Uterus (tissue), 4 donors: ENCODE measurements around the gene TMPRSS11E. TPM values are rescaled to one million over a fixed set of nuclear protein-coding genes. Genes with fewer than 3 reads are reported as not detected.
"Not testable (repeated sequence)": the region's sequence is repeated elsewhere in the genome, so short reads cannot be mapped to it uniquely, and the experiment has no call there.

Source experiments
- DNase-seq, 2 donors: peaks; one replicate each; pipeline ENCODE4 v3.0.0-alpha.2; 2019 to 2020
- H3K27ac ChIP-seq, 2 donors: fragments of 200-600 bp; sonication (generic); 1 replicate in 1 of 2; 2 replicates in 1 of 2; pipeline ENCODE4 v1.5.1; 2016 to 2018
- H3K27me3 ChIP-seq, 2 donors: fragments of 200-600 bp; sonication (generic); one replicate each; pipeline ENCODE4 v1.5.1; 2018 to 2019; ENCODE audit warnings: control low read depth in 1 of 2
- H3K36me3 ChIP-seq, 2 donors: fragments of 200-600 bp; sonication (generic); one replicate each; pipeline ENCODE4 v1.5.1; 2019; ENCODE audit warnings: control low read depth in 1 of 2
- H3K4me1 ChIP-seq, 2 donors: fragments of 200-600 bp; sonication (generic); one replicate each; pipeline ENCODE4 v1.5.1; 2018 to 2019; ENCODE audit warnings: control low read depth in 1 of 2
- H3K4me3 ChIP-seq, 2 donors: fragments of 200-600 bp; sonication (generic); 1 replicate in 1 of 2; 2 replicates in 1 of 2; pipeline ENCODE4 v1.5.1; 2018 to 2019; ENCODE audit warnings: mild to moderate bottlenecking in 1 of 2
- H3K9me3 ChIP-seq, 2 donors: fragments of 200-600 bp; sonication (generic); one replicate each; pipeline ENCODE4 v1.5.1; 2019; ENCODE audit warnings: control low read depth in 1 of 2
- CTCF ChIP-seq, 4 experiments: fragments of 200-600 bp in 2 of 4; fragments of 450-650 bp in 2 of 4; sonication (generic) in 2 of 4; IDR thresholded peaks; one replicate each; pipeline ENCODE4 v1.5.1; 2016 to 2019; ENCODE audit warnings: antibody characterized with exemption in 4 of 4, mild to moderate bottlenecking in 2 of 4, moderate library complexity in 1 of 4
- POLR2A ChIP-seq, 2 donors: fragments of 450-650 bp; IDR thresholded peaks; one replicate each; pipeline ENCODE4 v1.6.1; 2016; ENCODE audit warnings: antibody characterized with exemption in 2 of 2, mild to moderate bottlenecking in 1 of 2, moderate library complexity in 1 of 2
- intact Hi-C: fragments of 100-400 bp; cut with DNase I; formaldehyde crosslinking; loops from one replicate; pipeline ENCODE4 v1.15.1; 2023; ENCODE audit warnings: low total_unique reads
- total RNA-seq, 4 donors: library from RNA; depleted of rRNA in 3 of 4; stranded (reverse); fragments of >200 nt in 3 of 4; gene quantifications; one replicate each; pipeline versions ENCODE4 v1.1.0 to v1.2.4, GENCODE V29; 2014 to 2023
- donor health status: DM: yes; HTN: yes; CAD: no.

The TMPRSS11E gene
- total RNA-seq, 4 donors from 2014 or later, result not detected

- TF ChIP-seq CTCF (IDR thresholded peaks at IDR 0.05), result no peak
- no peak for TF ChIP-seq POLR2A (IDR thresholded peaks at IDR 0.05)
Observed at GRCh38 chr4:68406479-68406859, 40.8 kb upstream of the TMPRSS11E start.

GRCh38 chr4:68407015-68407867 is 40.0 kb upstream of the TMPRSS11E start:
- H3K36me3 ChIP-seq, intact Hi-C loops, H3K4me1 ChIP-seq, H3K4me3 ChIP-seq, DNase-seq, H3K27ac ChIP-seq, H3K27me3 ChIP-seq, H3K9me3 ChIP-seq: not testable (repeated sequence)

More at GRCh38 chr4:68406479-68406859, 40.8 kb upstream of the TMPRSS11E start:
- no peak for DNase-seq
- Histone ChIP-seq H3K27me3 (no peaks in the 10 kb centered on the region), H3K9me3 (no peaks in the 10 kb centered on the region), H3K27ac (no peak overlapping the region), H3K4me3 (no peak overlapping the region), H3K36me3 (no peaks in the 10 kb centered on the region), H3K4me1 (no peaks in the 10 kb centered on the region)
- intact Hi-C loops, result no loop called here

GRCh38 chr4:68407868-68408190 is 39.4 kb upstream of the TMPRSS11E start:
- no peak for DNase-seq
- intact Hi-C loops, result no loop called here
- H3K4me1 ChIP-seq, result no peaks in the 10 kb centered on the region
- H3K36me3 ChIP-seq, result no peaks in the 10 kb centered on the region
- TF ChIP-seq CTCF (IDR thresholded peaks at IDR 0.05) (no peak), POLR2A (IDR thresholded peaks at IDR 0.05) (no peak)
- no peak overlapping the region for H3K4me3 ChIP-seq
- H3K27ac ChIP-seq, result no peak overlapping the region
- no peaks in the 10 kb centered on the region for H3K9me3 ChIP-seq
- no peaks in the 10 kb centered on the region for H3K27me3 ChIP-seq

GRCh38 chr4:68410149-68410548 is 37.1 kb upstream of the TMPRSS11E start:
- Histone ChIP-seq H3K27me3 (no peaks in the 10 kb centered on the region), H3K27ac (no peak overlapping the region), H3K4me1 (no peaks in the 10 kb centered on the region), H3K4me3 (no peak overlapping the region), H3K9me3 (no peaks in the 10 kb centered on the region), H3K36me3 (no peaks in the 10 kb centered on the region)
- DNase-seq, result no peak
- intact Hi-C loops, result no loop called here
- TF ChIP-seq CTCF (IDR thresholded peaks at IDR 0.05) (no peak), POLR2A (IDR thresholded peaks at IDR 0.05) (no peak)

GRCh38 chr4:68410643-68411042 is 36.6 kb upstream of the TMPRSS11E start:
- Histone ChIP-seq H3K27ac (no peak overlapping the region), H3K27me3 (no peaks in the 10 kb centered on the region), H3K4me1 (no peaks in the 10 kb centered on the region), H3K9me3 (no peaks in the 10 kb centered on the region), H3K4me3 (no peak overlapping the region), H3K36me3 (no peaks in the 10 kb centered on the region)
- TF ChIP-seq CTCF (IDR thresholded peaks at IDR 0.05), result no peak
- TF ChIP-seq POLR2A (IDR thresholded peaks at IDR 0.05), result no peak
- intact Hi-C loops, result no loop called here
- DNase-seq, result no peak

GRCh38 chr4:68412031-68412430 is 35.2 kb upstream of the TMPRSS11E start:
- H3K4me1 ChIP-seq, intact Hi-C loops: not testable (repeated sequence)

More at GRCh38 chr4:68412031-68412430, 35.2 kb upstream of the TMPRSS11E start:
- not testable (repeated sequence) for H3K36me3 ChIP-seq, H3K27me3 ChIP-seq, H3K9me3 ChIP-seq, H3K4me3 ChIP-seq, H3K27ac ChIP-seq, DNase-seq
